Right atrium auricular region (tissue), 2 donors: Measurements from ENCODE around the gene RASGRF1. TPM values are rescaled to one million over a fixed set of nuclear protein-coding genes. Genes with fewer than 3 reads are reported as not detected.

ENCODE experiments used
- DNase-seq: peaks from one replicate; pipeline ENCODE4 v3.0.0-alpha.2; 2019; ENCODE audit warnings: low spot score
- H3K27ac ChIP-seq, 2 donors: fragments of 200-600 bp; sonication (generic); 1 replicate in 1 of 2; 2 replicates in 1 of 2; pipeline ENCODE4 v1.5.1; 2016 to 2019
- H3K27me3 ChIP-seq, 2 donors: fragments of 200-600 bp; sonication (generic); one replicate each; pipeline versions ENCODE4 v1.5.1 to v1.6.0; 2017 to 2019
- H3K36me3 ChIP-seq: fragments of 200-600 bp; sonication (generic); one replicate; pipeline ENCODE4 v1.5.1; 2016
- H3K4me1 ChIP-seq, 2 donors: fragments of 200-600 bp; sonication (generic); one replicate each; pipeline versions ENCODE4 v1.5.1 to v1.6.0; 2017 to 2019
- H3K4me3 ChIP-seq, 2 donors: fragments of 200-600 bp; sonication (generic); 1 replicate in 1 of 2; 2 replicates in 1 of 2; pipeline ENCODE4 v1.5.1; 2017 to 2019; ENCODE audit warnings: mild to moderate bottlenecking in 1 of 2, moderate library complexity in 1 of 2
- H3K9me3 ChIP-seq, 2 donors: fragments of 200-600 bp; sonication (generic); one replicate each; pipeline ENCODE4 v1.5.1; 2019
- CTCF ChIP-seq, 2 donors: fragments of 200-600 bp; sonication (generic); IDR thresholded peaks; one replicate each; pipeline ENCODE4 v1.5.1; 2019; ENCODE audit warnings: antibody characterized with exemption in 2 of 2
- total RNA-seq, 2 donors: library from RNA; depleted of rRNA; stranded (reverse); fragments of >200 nt; gene quantifications; one replicate each; pipeline ENCODE4 v1.1.0, GENCODE V29; 2016

Gene RASGRF1
- total RNA-seq, 2 donors from 2014 or later, result 1.0 TPM; not detected in 1

GRCh38 chr15:79068790-79069189 lies 21.8 kb downstream of the RASGRF1 start:
- no peak overlapping the region for H3K4me3 ChIP-seq
- DNase-seq, result no peak
- no peak for TF ChIP-seq CTCF (IDR thresholded peaks at IDR 0.05)

GRCh38 chr15:79067969-79068368 lies 22.6 kb downstream of the RASGRF1 start:
- Histone ChIP-seq H3K36me3 (no peaks in the 10 kb centered on the region), H3K27me3 (no peaks in the 10 kb centered on the region), H3K27ac (no peak overlapping the region), H3K4me1 (no peaks in the 10 kb centered on the region), H3K4me3 (no peak overlapping the region), H3K9me3 (no peaks in the 10 kb centered on the region)
- TF ChIP-seq CTCF (IDR thresholded peaks at IDR 0.05), result no peak
- DNase-seq, result no peak

More at GRCh38 chr15:79068790-79069189, 21.8 kb downstream of the RASGRF1 start:
- no peak overlapping the region for H3K27ac ChIP-seq
- H3K36me3 ChIP-seq, result no peaks in the 10 kb centered on the region
- no peaks in the 10 kb centered on the region for H3K27me3 ChIP-seq
- H3K9me3 ChIP-seq, result no peaks in the 10 kb centered on the region
- H3K4me1 ChIP-seq, result no peaks in the 10 kb centered on the region

- H3K9me3 ChIP-seq, result no peaks in the 10 kb centered on the region
- H3K27ac ChIP-seq, result no peak overlapping the region
- no peak for TF ChIP-seq CTCF (IDR thresholded peaks at IDR 0.05)
- DNase-seq, result no peak
- no peaks in the 10 kb centered on the region for H3K4me1 ChIP-seq
- no peaks in the 10 kb centered on the region for H3K36me3 ChIP-seq
- H3K4me3 ChIP-seq, result no peak overlapping the region
- H3K27me3 ChIP-seq, result no peaks in the 10 kb centered on the region
Measured at GRCh38 chr15:79067072-79067833, 23.3 kb downstream of the RASGRF1 start.

- no peaks in the 10 kb centered on the region for H3K4me1 ChIP-seq
- H3K36me3 ChIP-seq, result no peaks in the 10 kb centered on the region
- H3K27ac ChIP-seq, result no peak overlapping the region
- no peaks in the 10 kb centered on the region for H3K27me3 ChIP-seq
- H3K4me3 ChIP-seq, result no peak overlapping the region
- H3K9me3 ChIP-seq, result no peaks in the 10 kb centered on the region
- DNase-seq, result no peak
- TF ChIP-seq CTCF (IDR thresholded peaks at IDR 0.05), result no peak
Measured at GRCh38 chr15:79066391-79067071, 24.0 kb downstream of the RASGRF1 start.

DNA sequence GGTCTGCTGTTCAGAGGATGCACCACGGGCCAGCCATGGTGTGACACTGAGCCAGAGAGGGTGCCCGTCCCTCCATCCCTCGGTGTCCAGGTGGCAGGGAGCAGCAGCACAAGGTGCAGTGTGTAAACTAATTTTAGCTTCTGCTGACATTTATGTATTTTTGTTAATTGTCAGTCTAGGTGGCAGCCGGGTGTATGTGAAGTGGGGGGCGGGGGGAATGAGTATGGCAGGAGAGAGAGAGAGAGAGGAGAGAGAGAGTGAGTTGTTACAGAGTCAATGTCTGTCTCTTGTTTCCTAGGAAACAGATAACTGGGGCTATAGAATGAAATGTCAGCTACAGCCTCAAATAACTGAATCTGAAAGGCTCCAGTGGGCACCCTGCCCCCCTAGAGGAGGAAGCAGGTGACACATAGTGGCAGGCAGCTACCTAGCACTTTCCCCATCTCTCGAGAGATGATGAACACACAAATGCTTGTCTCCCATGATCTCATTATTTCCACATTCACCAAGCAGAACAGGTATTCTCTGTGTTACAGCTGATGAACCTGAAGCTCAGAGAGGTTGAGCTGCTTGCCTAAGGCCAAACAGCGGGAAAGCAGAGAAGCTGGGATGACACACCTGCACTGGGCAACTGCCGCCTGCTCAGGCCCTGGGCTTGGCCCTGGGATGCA lies 24.7 kb downstream of the RASGRF1 start:
- H3K27me3 ChIP-seq, result no peaks in the 10 kb centered on the region
- H3K27ac ChIP-seq, result no peak overlapping the region
- H3K36me3 ChIP-seq, result no peaks in the 10 kb centered on the region
- no peak for DNase-seq
- H3K4me3 ChIP-seq, result no peak overlapping the region
- no peaks in the 10 kb centered on the region for H3K9me3 ChIP-seq
- H3K4me1 ChIP-seq, result no peaks in the 10 kb centered on the region
- TF ChIP-seq CTCF (IDR thresholded peaks at IDR 0.05), result no peak
